Measurements from ENCODE around the gene STPG4. TPM values are rescaled to one million over a fixed set of nuclear protein-coding genes. Genes with fewer than 3 reads are reported as not detected.
A peak's percentile ranks its signal among the peaks of the same experiment; 100 is the strongest.

STPG4 gene
- total RNA-seq (1 to 10 TPM in 1 of 2 donors, under 1 TPM in 1; 0.67 to 1.0 TPM), polyA plus RNA-seq (ENCODE audit: insufficient read length in 6 of 6) (under 1 TPM; 0.17 to 0.54 (median 0.22) TPM)
- long read RNA-seq, donor 1: 0 reads
- long read RNA-seq, donor 2: 0 reads
- long read RNA-seq, donor 3: 0 reads
- long read RNA-seq, donor 4: 0 reads
- long read RNA-seq, donor 5: 0 reads
- long read RNA-seq, donor 6: 0 reads
- long read RNA-seq, donor 7: 0 reads
- long read RNA-seq, donor 8: 0 reads
- long read RNA-seq, donor 9: 0 reads
- long read RNA-seq, donor 10, partial matches to known transcripts: 0 of 1 reads
- long read RNA-seq, donor 10, other reads (novel, unspliced or antisense): 1 of 1 reads
- long read RNA-seq, donor 11: 0 reads
- long read RNA-seq, donor 12: 0 reads

- no peak for DNase-seq
- TF ChIP-seq CTCF (IDR thresholded peaks at IDR 0.05): no peak
- H3K4me3 ChIP-seq: no peak within 1 kb of the TSS
Measured at GRCh38 chr2:47155091-47155876, at the start of gene STPG4. STPG4 (minus strand) TSS chr2:47155308; CDS start chr2:47155251, 57 bp downstream.

GRCh38 chr2:47204691-47205090 is 49.6 kb upstream of the STPG4 start:
- Histone ChIP-seq H3K4me1 (peaks cover 8 to 10% of the 10 kb centered on the region in 2 donors), H3K27me3 (no peaks in the 10 kb centered on the region), H3K4me3 (no peak overlapping the region), H3K36me3 (no peaks in the 10 kb centered on the region), H3K9me3 (no peaks in the 10 kb centered on the region), H3K27ac (no peak overlapping the region)
- ATAC-seq (no peak), DNase-seq (no peak)
- TF ChIP-seq CTCF (IDR thresholded peaks at IDR 0.05): no peak
- intact Hi-C loops (cut with DNase I): no loop called here

More at GRCh38 chr2:47155091-47155876, at the start of gene STPG4:
- H3K27ac ChIP-seq: no peak within 1 kb of the TSS
- H3K27me3 ChIP-seq: no peaks in the 10 kb centered on the region
- no peak for ATAC-seq
- H3K36me3 ChIP-seq: peaks cover 0 to 71% of the 10 kb centered on the region in 2 donors
- intact Hi-C loops (cut with DNase I): no loop called here
- H3K4me1 ChIP-seq: no peaks in the 10 kb centered on the region
- H3K9me3 ChIP-seq: no peaks in the 10 kb centered on the region

- Histone ChIP-seq H3K36me3 (no peaks in the 10 kb centered on the region), H3K27me3 (no peaks in the 10 kb centered on the region), H3K4me1 (peaks cover 4 to 8% of the 10 kb centered on the region in 2 donors), H3K9me3 (no peaks in the 10 kb centered on the region), H3K4me3 (no peak overlapping the region), H3K27ac (no peak overlapping the region)
- ATAC-seq (no peak), DNase-seq (no peak)
- TF ChIP-seq CTCF (IDR thresholded peaks at IDR 0.05): no peak
- intact Hi-C loops (cut with DNase I): no loop called here
Measured at GRCh38 chr2:47203995-47204394, 48.9 kb upstream of the STPG4 start.

GRCh38 chr2:47201224-47201623 is 46.1 kb upstream of the STPG4 start:
- Histone ChIP-seq H3K4me1 (peaks cover 0 to 8% of the 10 kb centered on the region in 2 donors), H3K36me3 (no peaks in the 10 kb centered on the region), H3K27me3 (no peaks in the 10 kb centered on the region), H3K9me3 (no peaks in the 10 kb centered on the region), H3K27ac (peak overlapping the region in 1 of 2 donors; percentile 33), H3K4me3 (no peak overlapping the region)
- DNase-seq (no peak), ATAC-seq (no peak)
- TF ChIP-seq CTCF (IDR thresholded peaks at IDR 0.05): no peak
- intact Hi-C loops (cut with DNase I): no loop called here

- Histone ChIP-seq H3K36me3 (no peaks in the 10 kb centered on the region), H3K9me3 (no peaks in the 10 kb centered on the region), H3K4me1 (peaks cover 0 to under 1% of the 10 kb centered on the region in 2 donors), H3K27me3 (no peaks in the 10 kb centered on the region), H3K4me3 (no peak overlapping the region), H3K27ac (no peak overlapping the region)
- DNase-seq (no peak), ATAC-seq (no peak)
- intact Hi-C loops (cut with DNase I): no loop called here
- no peak for TF ChIP-seq CTCF (IDR thresholded peaks at IDR 0.05)
Measured at GRCh38 chr2:47198985-47199451, 43.9 kb upstream of the STPG4 start.

Data from left lung (tissue), 14 donors.